ENCODE data around the gene MED4. TPM values are rescaled to one million over a fixed set of nuclear protein-coding genes. Genes with fewer than 3 reads are reported as not detected.

MED4 gene
- total and polyA plus RNA-seq, 2 donors (not counting 1 experiment from before 2014, with no cell fraction given): 15.4 to 50.1 TPM

GRCh38 chr13:48138270-48138669, 43.4 kb upstream of the MED4 start:
- Mint-ChIP-seq H3K4me3 (no peak overlapping the region), H3K9me3 (ENCODE audit: insufficient read depth) (no peaks in the 10 kb centered on the region), H3K27me3 (peaks cover 6% of the 10 kb centered on the region), H3K27ac (no peak overlapping the region), H3K4me1 (peaks cover 12% of the 10 kb centered on the region)
- Histone ChIP-seq H3K9me3 (ENCODE audit: control extremely low read depth in 1 of 3, control insufficient read depth in 2 of 3, insufficient read depth in 1 of 3, low read length in 2 of 3) (no peaks in the 10 kb centered on the region), H3K4me3 (ENCODE audit: control extremely low read depth in 1 of 5, extremely low read depth in 1 of 5, insufficient read depth in 1 of 5, low read depth in 2 of 5, low read length in 4 of 5) (no peak overlapping the region), H4K20me1 (ENCODE audit: control insufficient read depth, insufficient read depth, low read length, poor library complexity, severe bottlenecking) (no peaks in the 10 kb centered on the region), H2AFZ (ENCODE audit: insufficient read depth, low read depth, low read length, poor library complexity, severe bottlenecking) (no peak overlapping the region), H3K27me3 (replicated peaks in 1 of 4; ENCODE audit: control extremely low read depth in 1 of 4, control insufficient read depth in 3 of 4, insufficient read depth in 4 of 4, low read length in 3 of 4) (peaks cover 0 to 2% (median 0%) of the 10 kb centered on the region in 4 experiments), H3K4me1 (ENCODE audit: control insufficient read depth in 2 of 2, insufficient read depth in 2 of 2, low read length in 2 of 2) (peaks cover 8 to 13% of the 10 kb centered on the region in 2 donors), H3K4me2 (replicated peaks; ENCODE audit: low read depth, low read length, poor library complexity, severe bottlenecking) (no peak overlapping the region), H3K36me3 (replicated peaks in 1 of 2; ENCODE audit: control extremely low read depth in 1 of 2, control insufficient read depth in 1 of 2, extremely low read depth in 1 of 2, insufficient read depth in 2 of 2, low read length in 1 of 2) (no peaks in the 10 kb centered on the region), H3K9ac (ENCODE audit: low read length) (no peak overlapping the region), H3K27ac (ENCODE audit: low read length in 2 of 2) (no peak overlapping the region), H3K79me2 (ENCODE audit: control insufficient read depth, insufficient read depth, low read length) (no peaks in the 10 kb centered on the region)
- CTCF ChIA-PET: interaction anchor here (1.1 kb wide), 1 partner anchor 12 kb away, joined by 3 read pairs; no protein-coding TSS in a partner anchor
- POLR2A ChIA-PET: no interaction called here
- TF ChIP-seq CTCF (IDR thresholded peaks at IDR 0.05) (no peak), EZH2 (IDR thresholded peaks at IDR 0.05; ENCODE audit: borderline replicate concordance, insufficient read depth, low read depth, low read length, poor library complexity, severe bottlenecking) (no peak)
- WGBS (ENCODE audit: insufficient coverage): 90% methylated on average over 2 of the region's 4 CpGs
- intact Hi-C loops (cut with micrococcal nuclease): no loop called here
- ATAC-seq (ENCODE audit: low read depth) (no peak), DNase-seq (no peak)

- Histone ChIP-seq H3K4me1 (ENCODE audit: control insufficient read depth in 2 of 2, insufficient read depth in 2 of 2, low read length in 2 of 2) (peaks cover 3 to 4% of the 10 kb centered on the region in 2 donors), H3K9ac (ENCODE audit: low read length) (no peak overlapping the region), H2AFZ (ENCODE audit: insufficient read depth, low read depth, low read length, poor library complexity, severe bottlenecking) (no peak overlapping the region), H3K79me2 (ENCODE audit: control insufficient read depth, insufficient read depth, low read length) (no peaks in the 10 kb centered on the region), H4K20me1 (ENCODE audit: control insufficient read depth, insufficient read depth, low read length, poor library complexity, severe bottlenecking) (no peaks in the 10 kb centered on the region), H3K4me2 (replicated peaks; ENCODE audit: low read depth, low read length, poor library complexity, severe bottlenecking) (no peak overlapping the region), H3K4me3 (ENCODE audit: control extremely low read depth in 1 of 5, extremely low read depth in 1 of 5, insufficient read depth in 1 of 5, low read depth in 2 of 5, low read length in 4 of 5) (no peak overlapping the region), H3K9me3 (ENCODE audit: control extremely low read depth in 1 of 3, control insufficient read depth in 2 of 3, insufficient read depth in 1 of 3, low read length in 2 of 3) (no peaks in the 10 kb centered on the region), H3K27me3 (replicated peaks in 1 of 4; ENCODE audit: control extremely low read depth in 1 of 4, control insufficient read depth in 3 of 4, insufficient read depth in 4 of 4, low read length in 3 of 4) (peaks cover 0 to 5% (median 0%) of the 10 kb centered on the region in 4 experiments), H3K36me3 (replicated peaks in 1 of 2; ENCODE audit: control extremely low read depth in 1 of 2, control insufficient read depth in 1 of 2, extremely low read depth in 1 of 2, insufficient read depth in 2 of 2, low read length in 1 of 2) (no peaks in the 10 kb centered on the region), H3K27ac (ENCODE audit: low read length in 2 of 2) (no peak overlapping the region)
- DNase-seq (no peak), ATAC-seq (ENCODE audit: low read depth) (no peak)
- POLR2A ChIA-PET: no interaction called here
- CTCF ChIA-PET: interaction anchor here (1.4 kb wide), 1 partner anchor 105 kb away, joined by 4 read pairs; no protein-coding TSS in a partner anchor
- TF ChIP-seq EZH2 (IDR thresholded peaks at IDR 0.05; ENCODE audit: borderline replicate concordance, insufficient read depth, low read depth, low read length, poor library complexity, severe bottlenecking): no peak
- peaks cover 19% of the 10 kb centered on the region for H3K27me3 Mint-ChIP-seq
- no peaks in the 10 kb centered on the region for H3K4me1 Mint-ChIP-seq
- no peak overlapping the region for H3K4me3 Mint-ChIP-seq
- no peak overlapping the region for H3K27ac Mint-ChIP-seq
- WGBS (ENCODE audit: insufficient coverage): no CpG with 5 or more reads among the region's 3 CpGs
- no peaks in the 10 kb centered on the region for H3K9me3 Mint-ChIP-seq (ENCODE audit: insufficient read depth)
- intact Hi-C loops (cut with micrococcal nuclease): no loop called here
Observed at GRCh38 chr13:48132961-48133360, 38.1 kb upstream of the MED4 start.
